HepG2 (cell line): ENCODE data around the gene RAD51C. TPM values are rescaled to one million over a fixed set of nuclear protein-coding genes. Genes with fewer than 3 reads are reported as not detected.

Experiments
- ATF7-NPFF ChIP-seq: sonication (generic); formaldehyde crosslinking; IDR thresholded peaks from 2 replicates; pipeline ENCODE4 v1.8.1; 2023; ENCODE audit warnings: mild to moderate bottlenecking, low read depth, missing genetic modification reagents, moderate library complexity
- ETV6 ChIP-seq: sonication (generic); formaldehyde crosslinking; conservative IDR thresholded peaks from 2 replicates; pipeline ENCODE4 v1.4.0; 2020; ENCODE audit warnings: missing genetic modification reagents
- FOXJ3 ChIP-seq: sonication (generic); formaldehyde crosslinking; IDR thresholded peaks from 2 replicates; pipeline ENCODE4 v1.4.0; 2020; ENCODE audit warnings: missing genetic modification reagents, mild to moderate bottlenecking, borderline replicate concordance
- HES4 ChIP-seq: sonication (generic); formaldehyde crosslinking; IDR thresholded peaks from 2 replicates; pipeline ENCODE4 v1.9.0; 2021; ENCODE audit warnings: mild to moderate bottlenecking, missing genetic modification reagents, borderline replicate concordance
- HNF4G ChIP-seq, 2 experiments: sonication (generic) in 1 of 2; formaldehyde crosslinking in 1 of 2; IDR thresholded peaks; 2 replicates each; pipeline versions ENCODE4 v1.4.0 to v1.6.1; 2011 to 2020; ENCODE audit warnings: borderline replicate concordance in 2 of 2, low read depth in 2 of 2, mild to moderate bottlenecking in 2 of 2, low read length in 1 of 2, missing genetic modification reagents in 1 of 2, moderate library complexity in 1 of 2
- HOXA5 ChIP-seq: sonication (generic); formaldehyde crosslinking; IDR thresholded peaks from 2 replicates; pipeline ENCODE4 v1.4.0; 2020; ENCODE audit warnings: missing genetic modification reagents
- KDM4B ChIP-seq: sonication (generic); formaldehyde crosslinking; IDR thresholded peaks from 2 replicates; pipeline ENCODE4 v1.4.0; 2020; ENCODE audit warnings: missing genetic modification reagents
- KLF16 ChIP-seq, 2 experiments: sonication (generic) in 1 of 2; formaldehyde crosslinking in 1 of 2; IDR thresholded peaks; 2 replicates each; pipeline versions ENCODE4 v1.6.1 to v1.8.0; 2016 to 2023; ENCODE audit warnings: missing genetic modification reagents in 2 of 2, missing compliant biosample characterization in 1 of 2
- PAWR ChIP-seq: sonication (generic); formaldehyde crosslinking; IDR thresholded peaks from 2 replicates; pipeline ENCODE4 v1.4.0; 2020; ENCODE audit warnings: missing genetic modification reagents, mild to moderate bottlenecking, borderline replicate concordance
- RFXANK ChIP-seq: IDR thresholded peaks from 2 replicates; pipeline ENCODE4 v1.6.1; 2016
- SMARCE1 ChIP-seq: fragments of 450-650 bp; IDR thresholded peaks from 2 replicates; pipeline ENCODE4 v1.6.1; 2017; ENCODE audit warnings: borderline replicate concordance
- ZNF251 ChIP-seq: sonication (generic); formaldehyde crosslinking; IDR thresholded peaks from 2 replicates; pipeline ENCODE4 v1.9.0; 2021; ENCODE audit warnings: mild to moderate bottlenecking, missing genetic modification reagents
- ZNF629 ChIP-seq: sonication (generic); formaldehyde crosslinking; conservative IDR thresholded peaks from 2 replicates; pipeline ENCODE4 v1.5.0; 2020; ENCODE audit warnings: missing genetic modification reagents
- polyA plus RNA-seq, 8 experiments: library from polyadenylated mRNA; depleted of rRNA in 3 of 8; stranded (reverse) in 7 of 8; unstranded in 1 of 8; fragments of >200 nt; fragmentation: Illumina TruSeq in 4 of 8; extraction: Trizol in 4 of 8; gene quantifications; 2 replicates each; pipeline versions ENCODE4 v1.2.1 to v1.2.3, GENCODE V29; 2011 to 2016; ENCODE audit warnings: low read depth in 4 of 8, missing spikeins in 1 of 8, mixed read lengths in 1 of 8; ENCODE audit not compliant: insufficient read depth in 1 of 8
- total RNA-seq, 5 experiments: library from RNA; depleted of rRNA; stranded (reverse); fragments of >200 nt; fragmentation: Illumina TruSeq; extraction: Trizol; gene quantifications; 2 replicates each; pipeline ENCODE4 v1.2.3, GENCODE V29; 2016; ENCODE audit warnings: low read depth in 1 of 5
- TF ChIP-seq, protein P1 (sequence below): sonication (generic); formaldehyde crosslinking; IDR thresholded peaks from 2 replicates; pipeline ENCODE4 v1.5.1; 2020; ENCODE audit warnings: mild to moderate bottlenecking, missing genetic modification reagents, borderline replicate concordance
- TF ChIP-seq, protein P2 (sequence below): IDR thresholded peaks from 2 replicates; pipeline ENCODE4 v1.6.1; 2018; ENCODE audit warnings: missing genetic modification reagents
- TF ChIP-seq, protein P3 (sequence below): sonication (generic); formaldehyde crosslinking; IDR thresholded peaks from 2 replicates; pipeline ENCODE4 v1.4.0; 2020; ENCODE audit warnings: missing genetic modification reagents
- TF ChIP-seq, protein P4 (sequence below): sonication (generic); formaldehyde crosslinking; IDR thresholded peaks from 2 replicates; pipeline ENCODE4 v1.4.0; 2020; ENCODE audit warnings: low read depth, mild to moderate bottlenecking, missing genetic modification reagents

The RAD51C gene
- total and polyA plus RNA-seq, 2 of the 13 experiments (the other 11 are each of a cell fraction or from before 2014, with no cell fraction given), result 38.5 to 106 TPM

DNA sequence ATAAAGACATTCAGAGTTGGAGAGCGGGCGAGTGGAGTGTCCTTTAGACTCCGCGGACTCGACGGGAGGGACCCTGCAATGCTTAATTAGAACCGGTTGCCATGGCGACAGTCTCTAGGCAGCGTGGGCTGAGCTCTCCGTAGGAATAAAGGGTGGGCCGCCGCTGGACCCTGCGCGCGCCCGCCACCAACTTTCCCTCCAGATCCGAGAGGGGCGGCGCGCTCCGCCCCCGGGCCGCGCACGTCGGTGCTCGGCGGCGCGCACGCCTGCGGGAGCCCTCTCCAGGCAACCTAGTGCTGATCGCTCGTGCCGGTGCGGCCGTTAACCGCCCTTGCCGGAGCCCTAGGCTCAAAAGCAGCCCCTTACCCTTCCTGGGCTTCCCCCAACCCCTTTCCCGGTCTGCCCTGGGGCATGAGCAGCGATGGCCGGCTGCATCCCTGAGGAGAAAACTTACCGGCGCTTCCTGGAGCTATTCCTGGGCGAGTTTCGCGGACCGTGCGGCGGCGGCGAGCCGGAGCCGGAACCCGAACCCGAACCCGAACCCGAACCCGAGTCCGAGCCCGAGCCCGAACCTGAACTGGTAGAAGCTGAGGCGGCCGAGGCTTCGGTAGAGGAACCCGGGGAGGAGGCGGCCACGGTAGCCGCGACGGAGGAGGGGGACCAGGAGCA lies 63.3 kb downstream of the RAD51C start, which contains the start of gene PPM1E (continued):
- TF ChIP-seq, protein P1, sequence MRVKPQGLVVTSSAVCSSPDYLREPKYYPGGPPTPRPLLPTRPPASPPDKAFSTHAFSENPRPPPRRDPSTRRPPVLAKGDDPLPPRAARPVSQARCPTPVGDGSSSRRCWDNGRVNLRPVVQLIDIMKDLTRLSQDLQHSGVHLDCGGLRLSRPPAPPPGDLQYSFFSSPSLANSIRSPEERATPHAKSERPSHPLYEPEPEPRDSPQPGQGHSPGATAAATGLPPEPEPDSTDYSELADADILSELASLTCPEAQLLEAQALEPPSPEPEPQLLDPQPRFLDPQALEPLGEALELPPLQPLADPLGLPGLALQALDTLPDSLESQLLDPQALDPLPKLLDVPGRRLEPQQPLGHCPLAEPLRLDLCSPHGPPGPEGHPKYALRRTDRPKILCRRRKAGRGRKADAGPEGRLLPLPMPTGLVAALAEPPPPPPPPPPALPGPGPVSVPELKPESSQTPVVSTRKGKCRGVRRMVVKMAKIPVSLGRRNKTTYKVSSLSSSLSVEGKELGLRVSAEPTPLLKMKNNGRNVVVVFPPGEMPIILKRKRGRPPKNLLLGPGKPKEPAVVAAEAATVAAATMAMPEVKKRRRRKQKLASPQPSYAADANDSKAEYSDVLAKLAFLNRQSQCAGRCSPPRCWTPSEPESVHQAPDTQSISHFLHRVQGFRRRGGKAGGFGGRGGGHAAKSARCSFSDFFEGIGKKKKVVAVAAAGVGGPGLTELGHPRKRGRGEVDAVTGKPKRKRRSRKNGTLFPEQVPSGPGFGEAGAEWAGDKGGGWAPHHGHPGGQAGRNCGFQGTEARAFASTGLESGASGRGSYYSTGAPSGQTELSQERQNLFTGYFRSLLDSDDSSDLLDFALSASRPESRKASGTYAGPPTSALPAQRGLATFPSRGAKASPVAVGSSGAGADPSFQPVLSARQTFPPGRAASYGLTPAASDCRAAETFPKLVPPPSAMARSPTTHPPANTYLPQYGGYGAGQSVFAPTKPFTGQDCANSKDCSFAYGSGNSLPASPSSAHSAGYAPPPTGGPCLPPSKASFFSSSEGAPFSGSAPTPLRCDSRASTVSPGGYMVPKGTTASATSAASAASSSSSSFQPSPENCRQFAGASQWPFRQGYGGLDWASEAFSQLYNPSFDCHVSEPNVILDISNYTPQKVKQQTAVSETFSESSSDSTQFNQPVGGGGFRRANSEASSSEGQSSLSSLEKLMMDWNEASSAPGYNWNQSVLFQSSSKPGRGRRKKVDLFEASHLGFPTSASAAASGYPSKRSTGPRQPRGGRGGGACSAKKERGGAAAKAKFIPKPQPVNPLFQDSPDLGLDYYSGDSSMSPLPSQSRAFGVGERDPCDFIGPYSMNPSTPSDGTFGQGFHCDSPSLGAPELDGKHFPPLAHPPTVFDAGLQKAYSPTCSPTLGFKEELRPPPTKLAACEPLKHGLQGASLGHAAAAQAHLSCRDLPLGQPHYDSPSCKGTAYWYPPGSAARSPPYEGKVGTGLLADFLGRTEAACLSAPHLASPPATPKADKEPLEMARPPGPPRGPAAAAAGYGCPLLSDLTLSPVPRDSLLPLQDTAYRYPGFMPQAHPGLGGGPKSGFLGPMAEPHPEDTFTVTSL (CRISPR knock-in tag), result no peak
- TF ChIP-seq SMARCE1 (no peak), FOXJ3 (CRISPR knock-in tag) (no peak), ZNF629 (CRISPR knock-in tag) (no peak), KDM4B (CRISPR knock-in tag) (no peak), ZNF251 (CRISPR knock-in tag) (no peak), PAWR (no peak), RFXANK (no peak), KLF16 (CRISPR knock-in tag; IDR thresholded peaks at IDR 0.05) (no peak), HOXA5 (CRISPR knock-in tag) (no peak), ATF7-NPFF (CRISPR knock-in tag) (no peak), HNF4G (IDR thresholded peaks at IDR 0.05; ENCODE audit: borderline replicate concordance, low read depth, low read length) (no peak), HNF4G (CRISPR knock-in tag; IDR thresholded peaks at IDR 0.05; ENCODE audit: borderline replicate concordance, low read depth) (no peak), ETV6 (CRISPR knock-in tag) (no peak), HES4 (no peak)
- TF ChIP-seq, protein P2, sequence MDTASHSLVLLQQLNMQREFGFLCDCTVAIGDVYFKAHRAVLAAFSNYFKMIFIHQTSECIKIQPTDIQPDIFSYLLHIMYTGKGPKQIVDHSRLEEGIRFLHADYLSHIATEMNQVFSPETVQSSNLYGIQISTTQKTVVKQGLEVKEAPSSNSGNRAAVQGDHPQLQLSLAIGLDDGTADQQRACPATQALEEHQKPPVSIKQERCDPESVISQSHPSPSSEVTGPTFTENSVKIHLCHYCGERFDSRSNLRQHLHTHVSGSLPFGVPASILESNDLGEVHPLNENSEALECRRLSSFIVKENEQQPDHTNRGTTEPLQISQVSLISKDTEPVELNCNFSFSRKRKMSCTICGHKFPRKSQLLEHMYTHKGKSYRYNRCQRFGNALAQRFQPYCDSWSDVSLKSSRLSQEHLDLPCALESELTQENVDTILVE, result no peak
- TF ChIP-seq, protein P3, sequence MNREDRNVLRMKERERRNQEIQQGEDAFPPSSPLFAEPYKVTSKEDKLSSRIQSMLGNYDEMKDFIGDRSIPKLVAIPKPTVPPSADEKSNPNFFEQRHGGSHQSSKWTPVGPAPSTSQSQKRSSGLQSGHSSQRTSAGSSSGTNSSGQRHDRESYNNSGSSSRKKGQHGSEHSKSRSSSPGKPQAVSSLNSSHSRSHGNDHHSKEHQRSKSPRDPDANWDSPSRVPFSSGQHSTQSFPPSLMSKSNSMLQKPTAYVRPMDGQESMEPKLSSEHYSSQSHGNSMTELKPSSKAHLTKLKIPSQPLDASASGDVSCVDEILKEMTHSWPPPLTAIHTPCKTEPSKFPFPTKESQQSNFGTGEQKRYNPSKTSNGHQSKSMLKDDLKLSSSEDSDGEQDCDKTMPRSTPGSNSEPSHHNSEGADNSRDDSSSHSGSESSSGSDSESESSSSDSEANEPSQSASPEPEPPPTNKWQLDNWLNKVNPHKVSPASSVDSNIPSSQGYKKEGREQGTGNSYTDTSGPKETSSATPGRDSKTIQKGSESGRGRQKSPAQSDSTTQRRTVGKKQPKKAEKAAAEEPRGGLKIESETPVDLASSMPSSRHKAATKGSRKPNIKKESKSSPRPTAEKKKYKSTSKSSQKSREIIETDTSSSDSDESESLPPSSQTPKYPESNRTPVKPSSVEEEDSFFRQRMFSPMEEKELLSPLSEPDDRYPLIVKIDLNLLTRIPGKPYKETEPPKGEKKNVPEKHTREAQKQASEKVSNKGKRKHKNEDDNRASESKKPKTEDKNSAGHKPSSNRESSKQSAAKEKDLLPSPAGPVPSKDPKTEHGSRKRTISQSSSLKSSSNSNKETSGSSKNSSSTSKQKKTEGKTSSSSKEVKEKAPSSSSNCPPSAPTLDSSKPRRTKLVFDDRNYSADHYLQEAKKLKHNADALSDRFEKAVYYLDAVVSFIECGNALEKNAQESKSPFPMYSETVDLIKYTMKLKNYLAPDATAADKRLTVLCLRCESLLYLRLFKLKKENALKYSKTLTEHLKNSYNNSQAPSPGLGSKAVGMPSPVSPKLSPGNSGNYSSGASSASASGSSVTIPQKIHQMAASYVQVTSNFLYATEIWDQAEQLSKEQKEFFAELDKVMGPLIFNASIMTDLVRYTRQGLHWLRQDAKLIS (CRISPR knock-in tag), result no peak
- TF ChIP-seq, protein P4, sequence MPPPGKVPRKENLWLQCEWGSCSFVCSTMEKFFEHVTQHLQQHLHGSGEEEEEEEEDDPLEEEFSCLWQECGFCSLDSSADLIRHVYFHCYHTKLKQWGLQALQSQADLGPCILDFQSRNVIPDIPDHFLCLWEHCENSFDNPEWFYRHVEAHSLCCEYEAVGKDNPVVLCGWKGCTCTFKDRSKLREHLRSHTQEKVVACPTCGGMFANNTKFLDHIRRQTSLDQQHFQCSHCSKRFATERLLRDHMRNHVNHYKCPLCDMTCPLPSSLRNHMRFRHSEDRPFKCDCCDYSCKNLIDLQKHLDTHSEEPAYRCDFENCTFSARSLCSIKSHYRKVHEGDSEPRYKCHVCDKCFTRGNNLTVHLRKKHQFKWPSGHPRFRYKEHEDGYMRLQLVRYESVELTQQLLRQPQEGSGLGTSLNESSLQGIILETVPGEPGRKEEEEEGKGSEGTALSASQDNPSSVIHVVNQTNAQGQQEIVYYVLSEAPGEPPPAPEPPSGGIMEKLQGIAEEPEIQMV (CRISPR knock-in tag), result no peak
